HepG2 (cell line): ENCODE measurements around the gene DRAP1. TPM values are rescaled to one million over a fixed set of nuclear protein-coding genes. Genes with fewer than 3 reads are reported as not detected.

Experiments
- ELK4 ChIP-seq: sonication (generic); formaldehyde crosslinking; IDR thresholded peaks from 2 replicates; pipeline ENCODE4 v1.9.0; 2021; ENCODE audit warnings: missing genetic modification reagents, borderline replicate concordance
- ESRRA ChIP-seq: sonication (generic); formaldehyde crosslinking; IDR thresholded peaks from 2 replicates; pipeline ENCODE4 v1.5.1; 2020; ENCODE audit warnings: mild to moderate bottlenecking, low read depth, missing genetic modification reagents
- HMG20A ChIP-seq: IDR thresholded peaks from 2 replicates; pipeline ENCODE4 v1.6.1; 2016; ENCODE audit warnings: borderline replicate concordance
- HNRNPL ChIP-seq: fragments of 200-400 bp; formaldehyde crosslinking; IDR thresholded peaks from 2 replicates; pipeline ENCODE4 v1.6.1; 2017; ENCODE audit warnings: mild to moderate bottlenecking, low read depth, low read length
- HNRNPUL1 ChIP-seq: fragments of 200-400 bp; formaldehyde crosslinking; IDR thresholded peaks from 2 replicates; pipeline ENCODE4 v1.6.1; 2017; ENCODE audit warnings: low read depth, mild to moderate bottlenecking, low read length, moderate library complexity
- KAT8 ChIP-seq: IDR thresholded peaks from 2 replicates; pipeline ENCODE4 v1.6.1; 2016; ENCODE audit warnings: missing genetic modification reagents, missing compliant biosample characterization
- KLF11 ChIP-seq: IDR thresholded peaks from 2 replicates; pipeline ENCODE4 v1.6.1; 2016; ENCODE audit warnings: missing compliant biosample characterization
- NFRKB ChIP-seq: fragments of 450-650 bp; IDR thresholded peaks from 2 replicates; pipeline ENCODE4 v1.6.1; 2017
- PHB2 ChIP-seq: fragments of 450-650 bp; IDR thresholded peaks from 2 replicates; pipeline ENCODE4 v1.6.1; 2018; ENCODE audit not compliant: partially characterized antibody
- RARG ChIP-seq: sonication (generic); formaldehyde crosslinking; IDR thresholded peaks from 2 replicates; pipeline ENCODE4 v1.4.0; 2020; ENCODE audit warnings: low read depth, mild to moderate bottlenecking, missing genetic modification reagents
- RBM39 ChIP-seq: fragments of 200-400 bp; formaldehyde crosslinking; IDR thresholded peaks from one replicate; pipeline ENCODE4 v1.6.1; 2018; ENCODE audit warnings: antibody characterized with exemption, mild to moderate bottlenecking, low read depth, low read length; ENCODE audit not compliant: poor library complexity, severe bottlenecking
- RFXANK ChIP-seq: IDR thresholded peaks from 2 replicates; pipeline ENCODE4 v1.6.1; 2016
- SMAD9 ChIP-seq: sonication (generic); formaldehyde crosslinking; IDR thresholded peaks from 2 replicates; pipeline ENCODE4 v1.5.1; 2020; ENCODE audit warnings: mild to moderate bottlenecking, missing genetic modification reagents
- SRF ChIP-seq: IDR thresholded peaks from 2 replicates; pipeline ENCODE4 v1.6.1; 2011; ENCODE audit warnings: mild to moderate bottlenecking, low read depth, low read length, moderate library complexity
- SRY ChIP-seq: sonication (generic); formaldehyde crosslinking; IDR thresholded peaks from 2 replicates; pipeline ENCODE4 v1.8.0; 2022; ENCODE audit warnings: mild to moderate bottlenecking, missing genetic modification reagents
- TEAD3 ChIP-seq: optimal IDR thresholded peaks from 2 replicates; pipeline ENCODE3; 2016; ENCODE audit warnings: borderline replicate concordance
- ZFY ChIP-seq: sonication (generic); formaldehyde crosslinking; IDR thresholded peaks from 2 replicates; pipeline ENCODE4 v1.4.0; 2020; ENCODE audit warnings: missing genetic modification reagents
- ZFYVE20 ChIP-seq: sonication (generic); formaldehyde crosslinking; IDR thresholded peaks from 2 replicates; pipeline ENCODE4 v1.8.0; 2023; ENCODE audit warnings: low read depth, mild to moderate bottlenecking, moderate library complexity, missing genetic modification reagents, borderline replicate concordance
- ZKSCAN1 ChIP-seq: fragments of 150-350 bp; IDR thresholded peaks from 2 replicates; pipeline ENCODE4 v1.6.1; 2014; ENCODE audit warnings: low read length
- ZNF224 ChIP-seq: sonication (generic); formaldehyde crosslinking; IDR thresholded peaks from 2 replicates; pipeline ENCODE4 v1.5.0; 2020; ENCODE audit warnings: mild to moderate bottlenecking, missing genetic modification reagents
- ZNF281 ChIP-seq: sonication (generic); formaldehyde crosslinking; IDR thresholded peaks from 2 replicates; pipeline ENCODE4 v1.4.0; 2020; ENCODE audit warnings: missing genetic modification reagents, borderline replicate concordance
- ZNF3 ChIP-seq: IDR thresholded peaks from 2 replicates; pipeline ENCODE4 v1.7.0; 2017; ENCODE audit warnings: inconsistent platforms
- ZNF317 ChIP-seq: sonication (generic); formaldehyde crosslinking; IDR thresholded peaks from 2 replicates; pipeline ENCODE4 v1.5.0; 2020; ENCODE audit warnings: mild to moderate bottlenecking, missing genetic modification reagents
- ZNF34 ChIP-seq: sonication (generic); formaldehyde crosslinking; IDR thresholded peaks from 2 replicates; pipeline ENCODE4 v1.4.0; 2020; ENCODE audit warnings: mild to moderate bottlenecking, missing genetic modification reagents, borderline replicate concordance
- ZNF629 ChIP-seq: sonication (generic); formaldehyde crosslinking; conservative IDR thresholded peaks from 2 replicates; pipeline ENCODE4 v1.5.0; 2020; ENCODE audit warnings: missing genetic modification reagents
- ZNF749 ChIP-seq: sonication (generic); formaldehyde crosslinking; IDR thresholded peaks from 2 replicates; pipeline ENCODE4 v1.8.0; 2022; ENCODE audit warnings: mild to moderate bottlenecking, missing genetic modification reagents, moderate library complexity, borderline replicate concordance
- ZNF878 ChIP-seq: sonication (generic); formaldehyde crosslinking; IDR thresholded peaks from 2 replicates; pipeline ENCODE4 v1.8.1; 2023; ENCODE audit warnings: mild to moderate bottlenecking, missing genetic modification reagents, moderate library complexity
- polyA plus RNA-seq, 8 experiments: library from polyadenylated mRNA; depleted of rRNA in 3 of 8; stranded (reverse) in 7 of 8; unstranded in 1 of 8; fragments of >200 nt; fragmentation: Illumina TruSeq in 4 of 8; extraction: Trizol in 4 of 8; gene quantifications; 2 replicates each; pipeline versions ENCODE4 v1.2.1 to v1.2.3, GENCODE V29; 2011 to 2016; ENCODE audit warnings: low read depth in 4 of 8, missing spikeins in 1 of 8, mixed read lengths in 1 of 8; ENCODE audit not compliant: insufficient read depth in 1 of 8
- total RNA-seq, 5 experiments: library from RNA; depleted of rRNA; stranded (reverse); fragments of >200 nt; fragmentation: Illumina TruSeq; extraction: Trizol; gene quantifications; 2 replicates each; pipeline ENCODE4 v1.2.3, GENCODE V29; 2016; ENCODE audit warnings: low read depth in 1 of 5
- TF ChIP-seq, protein P1 (sequence below): sonication (generic); formaldehyde crosslinking; IDR thresholded peaks from 2 replicates; pipeline ENCODE4 v1.5.1; 2020; ENCODE audit warnings: missing genetic modification reagents, mild to moderate bottlenecking, borderline replicate concordance

Gene DRAP1
- total and polyA plus RNA-seq, 2 of the 13 experiments (the other 11 are each of a cell fraction or from before 2014, with no cell fraction given), result 46.8 to 52.3 TPM

- TF ChIP-seq ELK4 (CRISPR knock-in tag), result no peak
- no peak for TF ChIP-seq ZNF749
- peak; percentile 15 for TF ChIP-seq TEAD3 (CRISPR knock-in tag)
- TF ChIP-seq HMG20A (CRISPR knock-in tag), result no peak
- TF ChIP-seq RFXANK, result no peak
- TF ChIP-seq ZNF34 (CRISPR knock-in tag), result no peak
- TF ChIP-seq ZNF878 (CRISPR knock-in tag), result no peak
- no peak for TF ChIP-seq SRF
- TF ChIP-seq, protein P1, sequence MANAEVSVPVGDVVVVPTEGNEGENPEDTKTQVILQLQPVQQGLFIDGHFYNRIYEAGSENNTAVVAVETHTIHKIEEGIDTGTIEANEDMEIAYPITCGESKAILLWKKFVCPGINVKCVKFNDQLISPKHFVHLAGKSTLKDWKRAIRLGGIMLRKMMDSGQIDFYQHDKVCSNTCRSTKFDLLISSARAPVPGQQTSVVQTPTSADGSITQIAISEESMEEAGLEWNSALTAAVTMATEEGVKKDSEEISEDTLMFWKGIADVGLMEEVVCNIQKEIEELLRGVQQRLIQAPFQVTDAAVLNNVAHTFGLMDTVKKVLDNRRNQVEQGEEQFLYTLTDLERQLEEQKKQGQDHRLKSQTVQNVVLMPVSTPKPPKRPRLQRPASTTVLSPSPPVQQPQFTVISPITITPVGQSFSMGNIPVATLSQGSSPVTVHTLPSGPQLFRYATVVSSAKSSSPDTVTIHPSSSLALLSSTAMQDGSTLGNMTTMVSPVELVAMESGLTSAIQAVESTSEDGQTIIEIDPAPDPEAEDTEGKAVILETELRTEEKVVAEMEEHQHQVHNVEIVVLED (CRISPR knock-in tag), result no peak
- no peak for TF ChIP-seq KAT8 (CRISPR knock-in tag)
- TF ChIP-seq ZNF317 (CRISPR knock-in tag), result 0 out of 2 replicates have a peak, but pooled peaks have one; percentile 30
- TF ChIP-seq HNRNPL, result no peak
- TF ChIP-seq NFRKB, result no peak
- no peak for TF ChIP-seq ZNF3 (CRISPR knock-in tag)
- TF ChIP-seq ESRRA (CRISPR knock-in tag), result no peak
- TF ChIP-seq RARG (CRISPR knock-in tag), result no peak
- TF ChIP-seq ZNF629, result no peak
- 0 out of 2 replicates have a peak, but pooled peaks have one; percentile 28 for TF ChIP-seq ZKSCAN1
- TF ChIP-seq PHB2, result no peak
- no peak for TF ChIP-seq SRY (CRISPR knock-in tag)
- no peak for TF ChIP-seq KLF11 (CRISPR knock-in tag)
- TF ChIP-seq ZFY (CRISPR knock-in tag), result no peak
- no peak for TF ChIP-seq SMAD9 (CRISPR knock-in tag)
- TF ChIP-seq ZNF224, result no peak
- no peak for TF ChIP-seq ZFYVE20 (CRISPR knock-in tag)
- TF ChIP-seq RBM39, result no peak
- no peak for TF ChIP-seq HNRNPUL1
- TF ChIP-seq ZNF281 (CRISPR knock-in tag), result peak; percentile 47; the same call in 1 of the 2 replicates
Measured at GRCh38 chr11:65927904-65928397, 8.7 kb downstream of the DRAP1 start (continued).
